PFSK-1 (cell line): Measurements from ENCODE around the gene AIFM3.

Experiments used
- TAF1 ChIP-seq: IDR thresholded peaks from 2 replicates; pipeline ENCODE4 v1.6.1; 2012; ENCODE audit warnings: low read length, control low read depth, borderline replicate concordance; ENCODE audit not compliant: insufficient read depth
- TF ChIP-seq, protein P1 (sequence below), 2 experiments: IDR thresholded peaks; 2 replicates each; pipeline versions ENCODE4 v1.6.1 to v1.8.0; 2011 to 2012; ENCODE audit warnings: low read depth in 2 of 2, low read length in 2 of 2, control low read depth in 1 of 2, inconsistent platforms in 1 of 2, mild to moderate bottlenecking in 1 of 2, moderate library complexity in 1 of 2; ENCODE audit not compliant: insufficient read depth in 1 of 2

GRCh38 chr22:20948450-20948849 is 18.6 kb upstream of the AIFM3 start:
- no peak for TF ChIP-seq TAF1
- TF ChIP-seq, protein P1, sequence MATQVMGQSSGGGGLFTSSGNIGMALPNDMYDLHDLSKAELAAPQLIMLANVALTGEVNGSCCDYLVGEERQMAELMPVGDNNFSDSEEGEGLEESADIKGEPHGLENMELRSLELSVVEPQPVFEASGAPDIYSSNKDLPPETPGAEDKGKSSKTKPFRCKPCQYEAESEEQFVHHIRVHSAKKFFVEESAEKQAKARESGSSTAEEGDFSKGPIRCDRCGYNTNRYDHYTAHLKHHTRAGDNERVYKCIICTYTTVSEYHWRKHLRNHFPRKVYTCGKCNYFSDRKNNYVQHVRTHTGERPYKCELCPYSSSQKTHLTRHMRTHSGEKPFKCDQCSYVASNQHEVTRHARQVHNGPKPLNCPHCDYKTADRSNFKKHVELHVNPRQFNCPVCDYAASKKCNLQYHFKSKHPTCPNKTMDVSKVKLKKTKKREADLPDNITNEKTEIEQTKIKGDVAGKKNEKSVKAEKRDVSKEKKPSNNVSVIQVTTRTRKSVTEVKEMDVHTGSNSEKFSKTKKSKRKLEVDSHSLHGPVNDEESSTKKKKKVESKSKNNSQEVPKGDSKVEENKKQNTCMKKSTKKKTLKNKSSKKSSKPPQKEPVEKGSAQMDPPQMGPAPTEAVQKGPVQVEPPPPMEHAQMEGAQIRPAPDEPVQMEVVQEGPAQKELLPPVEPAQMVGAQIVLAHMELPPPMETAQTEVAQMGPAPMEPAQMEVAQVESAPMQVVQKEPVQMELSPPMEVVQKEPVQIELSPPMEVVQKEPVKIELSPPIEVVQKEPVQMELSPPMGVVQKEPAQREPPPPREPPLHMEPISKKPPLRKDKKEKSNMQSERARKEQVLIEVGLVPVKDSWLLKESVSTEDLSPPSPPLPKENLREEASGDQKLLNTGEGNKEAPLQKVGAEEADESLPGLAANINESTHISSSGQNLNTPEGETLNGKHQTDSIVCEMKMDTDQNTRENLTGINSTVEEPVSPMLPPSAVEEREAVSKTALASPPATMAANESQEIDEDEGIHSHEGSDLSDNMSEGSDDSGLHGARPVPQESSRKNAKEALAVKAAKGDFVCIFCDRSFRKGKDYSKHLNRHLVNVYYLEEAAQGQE (IDR thresholded peaks at IDR 0.05; ENCODE audit: insufficient read depth in 1 of 2, low read depth in 2 of 2, low read length in 2 of 2), result no peak
